GM18873 (cell line): ENCODE results near the gene FAXDC2.

Experiments
- ATAC-seq: cut with Tn5 transposase; IDR thresholded peaks from one replicate; pipeline ENCODE4 v1.9.1; 2021; ENCODE audit warnings: mild to moderate bottlenecking, moderate library complexity, moderate number of reproducible peaks; ENCODE audit not compliant: unreplicated experiment, low FRiP score

FAXDC2 gene

DNA sequence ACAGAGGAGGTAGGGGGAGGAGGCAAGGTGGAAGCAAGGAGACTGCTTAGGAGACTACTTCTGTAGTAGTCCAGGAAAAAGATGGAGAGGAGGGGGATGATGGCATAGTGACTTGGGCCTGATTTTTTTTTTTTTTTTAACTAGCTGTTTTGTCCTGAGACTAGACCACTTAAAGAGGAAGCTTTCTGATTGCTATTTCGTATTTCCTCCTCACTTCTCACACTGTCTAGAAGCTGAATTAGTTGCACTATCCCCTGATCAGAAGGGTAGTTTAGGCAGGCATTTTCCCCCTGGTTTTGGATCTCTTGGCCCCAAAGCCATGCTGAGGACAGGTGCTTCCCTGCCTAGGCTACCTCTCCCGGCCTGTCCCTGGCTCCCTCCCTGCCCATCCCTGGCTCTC is 80.3 kb downstream of the FAXDC2 start:
- ATAC-seq, result no peak
